GM19025 (cell line): ENCODE data around the gene MAGI1.

ENCODE experiments used
- ATAC-seq: cut with Tn5 transposase; IDR thresholded peaks from one replicate; pipeline ENCODE4 v1.9.1; 2021; ENCODE audit warnings: mild to moderate bottlenecking, low read depth, moderate library complexity; ENCODE audit not compliant: unreplicated experiment

The MAGI1 gene

GRCh38 chr3:66017084-66017483, 21.6 kb downstream of the MAGI1 start:
- no peak for ATAC-seq

GRCh38 chr3:66015841-66016240, 22.9 kb downstream of the MAGI1 start:
- no peak for ATAC-seq

GRCh38 chr3:66014651-66015050, 24.1 kb downstream of the MAGI1 start:
- no peak for ATAC-seq

- ATAC-seq = no peak
Observed at GRCh38 chr3:66014056-66014455, 24.7 kb downstream of the MAGI1 start.

GRCh38 chr3:66012711-66013110, 26.0 kb downstream of the MAGI1 start:
- no peak for ATAC-seq

GRCh38 chr3:66010739-66011655, 27.7 kb downstream of the MAGI1 start:
- ATAC-seq = no peak

- no peak for ATAC-seq
Observed at GRCh38 chr3:66010348-66010738, 28.4 kb downstream of the MAGI1 start.

- no peak for ATAC-seq
Observed at GRCh38 chr3:66004244-66004643, 34.5 kb downstream of the MAGI1 start.

- no peak for ATAC-seq
Observed at GRCh38 chr3:66001626-66002025, 37.1 kb downstream of the MAGI1 start.

- no peak for ATAC-seq
Observed at GRCh38 chr3:66000506-66000905, 38.2 kb downstream of the MAGI1 start.

- no peak for ATAC-seq
Observed at GRCh38 chr3:65999606-66000005, 39.1 kb downstream of the MAGI1 start.

- ATAC-seq = no peak
Observed at GRCh38 chr3:65996589-65996988, 42.1 kb downstream of the MAGI1 start.

GRCh38 chr3:65995515-65995914, 43.2 kb downstream of the MAGI1 start:
- ATAC-seq = no peak

- ATAC-seq = no peak
Observed at GRCh38 chr3:65995030-65995429, 43.7 kb downstream of the MAGI1 start.

- ATAC-seq = no peak
Observed at GRCh38 chr3:65993134-65993900, 45.4 kb downstream of the MAGI1 start.

GRCh38 chr3:65992106-65992505, 46.6 kb downstream of the MAGI1 start:
- no peak for ATAC-seq

- no peak for ATAC-seq
Observed at GRCh38 chr3:65988411-65989180, 50.1 kb downstream of the MAGI1 start.

- no peak for ATAC-seq
Observed at GRCh38 chr3:65986285-65986684, 52.4 kb downstream of the MAGI1 start.

- no peak for ATAC-seq
Observed at GRCh38 chr3:65984975-65985374, 53.7 kb downstream of the MAGI1 start.

GRCh38 chr3:65983100-65983499, 55.6 kb downstream of the MAGI1 start:
- no peak for ATAC-seq

- no peak for ATAC-seq
Observed at GRCh38 chr3:65979731-65980130, 59.0 kb downstream of the MAGI1 start.
